Activated CD8-positive, alpha-beta memory T cell treated with anti-CD3 and anti-CD28 coated beads, Interleukin-2, amount 50 U/mL, for 24 hours (primary cell): Measurements from ENCODE around the gene CRHR1.
"Not testable (repeated sequence)": the region's sequence is repeated elsewhere in the genome, so short reads cannot be mapped to it uniquely, and the experiment has no call there.

ENCODE experiments used
- DNase-seq: peaks from one replicate; pipeline ENCODE4 v3.0.0-alpha.2; 2020; ENCODE audit errors: extremely low read depth

The CRHR1 gene

DNA sequence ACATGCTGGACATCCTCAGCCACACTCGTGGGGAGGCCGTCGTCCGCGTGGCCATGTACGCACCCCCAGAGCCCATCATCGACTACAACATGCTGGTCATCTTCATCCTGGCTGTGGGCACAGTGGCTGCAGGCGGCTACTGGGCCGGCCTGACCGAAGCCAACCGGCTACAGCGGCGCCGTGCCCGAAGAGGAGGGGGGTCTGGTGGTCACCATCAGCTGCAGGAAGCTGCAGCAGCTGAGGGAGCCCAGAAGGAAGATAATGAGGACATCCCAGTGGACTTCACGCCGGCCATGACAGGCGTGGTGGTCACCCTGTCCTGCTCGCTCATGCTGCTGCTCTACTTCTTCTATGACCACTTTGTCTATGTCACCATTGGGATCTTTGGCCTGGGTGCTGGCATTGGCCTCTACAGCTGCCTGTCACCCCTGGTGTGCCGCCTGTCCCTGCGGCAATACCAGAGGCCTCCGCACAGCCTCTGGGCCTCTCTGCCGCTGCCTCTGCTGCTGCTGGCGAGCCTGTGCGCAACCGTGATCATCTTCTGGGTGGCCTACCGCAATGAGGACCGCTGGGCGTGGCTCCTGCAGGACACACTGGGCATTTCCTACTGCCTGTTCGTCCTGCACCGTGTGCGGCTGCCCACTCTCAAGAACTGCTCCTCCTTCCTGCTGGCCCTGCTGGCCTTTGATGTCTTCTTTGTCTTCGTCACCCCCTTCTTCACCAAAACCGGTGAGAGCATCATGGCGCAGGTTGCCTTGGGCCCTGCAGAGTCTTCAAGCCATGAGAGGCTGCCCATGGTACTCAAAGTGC lies 61.5 kb downstream of the CRHR1 start:
- DNase-seq = no peak

GRCh38 chr17:45846223-45846622 lies 62.1 kb downstream of the CRHR1 start:
- DNase-seq = no peak

DNA sequence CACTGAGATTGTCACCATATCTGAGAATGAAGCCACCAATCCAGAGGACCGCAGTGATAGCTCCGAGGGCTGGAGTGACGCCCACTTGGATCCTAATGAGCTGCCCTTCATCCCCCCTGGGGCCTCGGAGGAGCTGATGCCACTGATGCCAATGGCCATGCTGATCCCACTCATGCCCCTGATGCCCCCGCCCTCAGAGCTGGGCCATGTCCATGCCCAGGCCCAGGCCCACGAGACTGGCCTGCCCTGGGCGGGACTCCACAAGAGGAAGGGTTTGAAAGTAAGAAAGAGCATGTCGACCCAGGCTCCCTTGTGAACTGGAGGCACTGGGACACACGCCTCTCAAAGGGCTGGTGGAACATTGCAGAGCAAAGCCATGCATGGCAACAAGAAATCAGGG lies 62.5 kb downstream of the CRHR1 start:
- no peak for DNase-seq

GRCh38 chr17:45847101-45847500 lies 63.0 kb downstream of the CRHR1 start:
- DNase-seq = no peak

DNA sequence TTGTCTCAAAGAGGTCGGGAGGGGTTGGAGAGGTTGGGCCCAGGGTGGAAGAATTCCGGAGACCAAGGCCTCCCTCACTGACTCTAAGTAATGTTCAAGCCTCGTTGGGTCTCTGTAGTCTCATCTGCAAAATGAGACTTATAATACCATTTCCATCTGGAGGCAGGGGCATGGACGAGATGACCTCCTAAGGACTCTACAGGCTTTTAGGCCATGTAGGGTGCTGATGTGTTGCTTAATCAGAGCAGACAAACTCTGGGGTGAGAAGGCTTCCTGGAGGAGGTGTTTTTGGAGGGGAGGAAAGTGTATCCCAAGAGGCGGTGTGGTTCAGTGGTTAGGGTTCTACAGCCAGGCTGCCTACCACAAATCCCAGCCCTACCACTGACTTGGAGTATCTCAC lies 63.6 kb downstream of the CRHR1 start:
- DNase-seq = no peak

- DNase-seq = no peak
Measured at GRCh38 chr17:45848405-45848804, 64.3 kb downstream of the CRHR1 start.

DNA sequence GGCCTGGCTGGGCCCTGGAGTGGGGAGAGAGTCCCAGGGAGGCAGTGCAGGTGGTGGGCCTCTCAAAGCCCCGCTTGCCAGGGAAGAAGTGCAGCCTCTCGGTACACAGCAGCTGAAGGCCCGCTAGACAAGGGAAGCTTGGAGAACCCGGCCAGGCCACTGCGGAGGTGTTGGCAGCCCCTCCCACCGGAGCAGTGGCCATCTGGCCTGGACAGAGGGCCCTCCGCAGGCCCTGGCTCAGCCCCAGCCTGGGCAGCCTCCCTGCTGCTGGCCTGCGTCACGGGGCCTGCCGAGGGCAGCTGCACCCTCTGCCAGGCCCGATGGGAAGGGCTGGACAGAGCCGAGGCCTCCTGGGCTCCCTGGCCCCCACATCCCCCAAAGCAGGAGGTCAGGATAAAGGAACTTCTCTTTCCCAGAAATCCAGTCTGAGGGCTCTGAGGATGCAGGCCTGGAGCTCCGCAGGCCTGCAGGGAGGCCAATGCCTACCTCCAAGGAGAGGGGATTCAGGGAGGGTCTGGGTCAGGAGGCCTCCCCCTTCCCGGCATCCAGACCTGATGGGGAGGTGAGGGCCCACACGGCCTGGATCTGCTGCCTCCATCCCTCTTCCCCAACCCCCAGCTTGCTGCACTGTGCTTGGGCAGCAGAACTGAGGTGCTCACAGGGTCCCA lies 64.9 kb downstream of the CRHR1 start:
- DNase-seq = no peak

DNA sequence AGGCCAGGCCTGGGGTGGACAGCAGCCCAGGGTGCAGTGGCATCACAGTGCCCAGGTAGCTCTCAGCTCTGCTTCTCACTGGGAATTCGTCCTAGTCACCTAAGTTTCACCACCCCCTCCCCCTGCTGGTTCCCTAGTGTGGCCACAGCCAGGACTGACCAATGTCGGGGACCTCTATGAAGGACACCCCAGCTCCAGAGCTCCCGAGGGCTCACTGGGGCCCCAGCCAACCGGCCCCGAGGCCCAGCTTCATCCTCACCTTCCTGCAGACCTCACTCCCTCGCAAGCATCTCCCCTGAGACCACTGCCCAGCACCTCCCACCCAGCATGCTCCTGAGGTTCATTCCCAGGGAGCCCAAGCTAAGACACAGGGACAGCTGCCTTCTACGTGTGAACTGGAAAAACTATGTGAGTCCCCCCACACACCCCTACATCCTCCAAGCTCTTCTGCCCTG lies 65.4 kb downstream of the CRHR1 start:
- DNase-seq = no peak

DNA sequence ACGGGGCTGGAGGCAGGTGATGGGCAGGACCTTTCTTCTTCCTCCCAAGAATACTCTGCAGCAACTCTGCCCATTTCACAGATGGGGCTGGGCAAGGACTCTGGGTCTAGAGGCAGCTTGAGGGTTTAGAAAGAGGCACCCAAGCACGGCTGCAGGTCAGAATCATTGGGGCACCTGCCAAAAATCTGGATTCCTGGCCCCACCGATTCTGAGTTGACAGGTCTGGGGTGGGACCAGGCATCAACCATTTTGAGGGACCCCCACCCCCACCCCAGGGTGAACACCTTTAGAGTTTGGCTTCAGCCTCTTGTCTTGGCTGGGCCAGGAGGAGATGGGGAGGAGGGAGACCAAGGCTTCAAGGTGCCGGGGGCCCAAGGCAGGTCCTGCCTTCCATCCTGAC lies 65.9 kb downstream of the CRHR1 start:
- no peak for DNase-seq

DNA sequence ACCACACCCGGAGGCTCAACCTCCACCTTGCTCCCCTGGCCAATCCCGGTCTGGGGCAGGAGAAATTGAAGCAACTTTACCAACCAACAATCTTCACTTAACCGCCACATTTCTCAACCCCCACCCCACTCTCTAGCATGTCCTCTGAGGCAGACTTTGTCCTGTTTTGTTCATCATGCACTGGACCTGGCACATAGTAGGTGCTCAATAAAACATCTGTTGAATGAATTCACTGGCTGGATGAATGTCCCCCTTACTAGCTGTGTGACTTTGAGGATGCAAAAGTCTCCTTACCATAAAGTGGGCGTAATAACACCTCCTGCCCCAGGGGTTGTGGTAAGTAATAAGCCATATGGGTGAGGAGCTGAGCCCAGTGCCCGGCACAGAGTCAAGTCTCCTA lies 66.3 kb downstream of the CRHR1 start:
- DNase-seq = no peak

DNA sequence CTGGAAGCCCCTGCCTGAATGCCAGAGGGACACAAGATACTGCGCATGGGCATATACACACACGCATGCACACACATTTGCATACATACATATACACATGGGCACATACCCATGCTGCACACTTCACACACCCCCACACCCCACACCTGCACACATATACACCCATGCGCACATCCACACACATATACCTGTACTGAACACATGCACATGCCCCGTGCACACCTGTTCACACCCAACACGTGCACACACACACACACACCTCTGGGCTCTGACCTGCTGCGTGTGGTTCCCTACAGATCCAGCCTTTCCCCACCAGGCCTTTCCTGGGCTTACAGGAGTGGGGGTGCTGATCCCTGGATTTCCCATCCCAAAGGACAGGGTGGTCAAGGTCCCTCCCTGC lies 66.9 kb downstream of the CRHR1 start:
- DNase-seq = no peak

DNA sequence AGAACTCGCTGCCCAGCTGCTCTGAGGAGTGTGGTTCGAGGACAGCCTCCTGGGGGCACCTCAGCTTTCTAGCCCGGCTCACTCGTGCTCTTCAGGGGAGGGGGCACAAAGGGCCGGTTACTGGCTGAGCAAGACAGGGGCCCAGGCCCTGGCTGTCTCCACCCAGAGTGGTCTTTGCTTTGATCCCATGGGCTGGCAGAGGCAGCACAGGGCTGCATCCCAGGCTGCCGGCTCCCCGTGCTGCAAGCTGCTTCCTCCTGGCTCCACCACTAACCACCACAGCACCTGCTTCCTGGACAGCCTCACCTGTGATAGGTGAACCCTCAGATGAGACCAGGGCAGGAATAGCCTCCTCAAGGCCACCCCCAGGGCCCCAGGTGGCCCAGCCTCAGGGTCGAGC lies 67.3 kb downstream of the CRHR1 start:
- DNase-seq = no peak

GRCh38 chr17:45851873-45852272 lies 67.8 kb downstream of the CRHR1 start:
- DNase-seq = no peak

DNA sequence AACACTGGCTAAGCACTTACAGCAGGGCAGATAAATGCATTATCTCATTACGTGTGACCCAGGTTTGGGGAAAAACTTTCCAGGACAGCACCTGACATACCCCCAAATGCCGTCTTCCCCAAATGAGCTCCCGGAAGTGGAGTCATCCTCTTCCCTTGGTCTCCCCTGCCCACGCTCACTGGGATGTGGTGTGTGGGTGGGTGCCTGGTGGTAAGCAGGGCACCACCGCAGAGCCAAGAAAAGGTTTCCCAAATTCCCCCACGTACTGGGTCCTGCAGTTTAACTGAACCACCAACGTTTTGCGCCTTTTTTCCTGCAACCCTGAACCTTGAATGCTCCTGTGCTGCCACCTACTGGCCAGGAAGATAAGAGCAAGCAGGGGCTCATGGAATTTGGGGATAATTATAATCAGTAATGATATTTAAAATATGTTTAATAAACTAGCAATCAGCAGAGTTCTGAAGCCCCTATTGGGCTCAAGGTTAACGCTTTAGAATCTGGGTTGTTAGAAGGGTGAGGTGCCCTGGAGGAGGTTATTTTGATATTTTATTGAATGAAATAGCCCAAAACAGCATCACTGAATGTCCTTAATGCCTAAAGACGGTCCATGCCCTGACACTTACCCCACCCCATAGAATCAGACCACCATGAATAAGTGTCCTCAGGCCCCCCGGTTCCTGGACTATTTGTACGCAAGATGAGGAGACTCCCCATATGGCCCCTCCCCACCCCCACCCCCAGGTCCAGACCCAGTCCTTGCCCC lies 68.6 kb downstream of the CRHR1 start:
- no peak for DNase-seq

GRCh38 chr17:45854209-45854608 lies 70.1 kb downstream of the CRHR1 start:
- no peak for DNase-seq

- DNase-seq = no peak
Measured at GRCh38 chr17:45855691-45856336, 71.7 kb downstream of the CRHR1 start.

GRCh38 chr17:45857977-45858708 lies 74.0 kb downstream of the CRHR1 start:
- no peak for DNase-seq

GRCh38 chr17:45861165-45861564 lies 77.0 kb downstream of the CRHR1 start:
- DNase-seq = no peak

- DNase-seq = not testable (repeated sequence)
Measured at GRCh38 chr17:45862127-45862526, 78.0 kb downstream of the CRHR1 start.

DNA sequence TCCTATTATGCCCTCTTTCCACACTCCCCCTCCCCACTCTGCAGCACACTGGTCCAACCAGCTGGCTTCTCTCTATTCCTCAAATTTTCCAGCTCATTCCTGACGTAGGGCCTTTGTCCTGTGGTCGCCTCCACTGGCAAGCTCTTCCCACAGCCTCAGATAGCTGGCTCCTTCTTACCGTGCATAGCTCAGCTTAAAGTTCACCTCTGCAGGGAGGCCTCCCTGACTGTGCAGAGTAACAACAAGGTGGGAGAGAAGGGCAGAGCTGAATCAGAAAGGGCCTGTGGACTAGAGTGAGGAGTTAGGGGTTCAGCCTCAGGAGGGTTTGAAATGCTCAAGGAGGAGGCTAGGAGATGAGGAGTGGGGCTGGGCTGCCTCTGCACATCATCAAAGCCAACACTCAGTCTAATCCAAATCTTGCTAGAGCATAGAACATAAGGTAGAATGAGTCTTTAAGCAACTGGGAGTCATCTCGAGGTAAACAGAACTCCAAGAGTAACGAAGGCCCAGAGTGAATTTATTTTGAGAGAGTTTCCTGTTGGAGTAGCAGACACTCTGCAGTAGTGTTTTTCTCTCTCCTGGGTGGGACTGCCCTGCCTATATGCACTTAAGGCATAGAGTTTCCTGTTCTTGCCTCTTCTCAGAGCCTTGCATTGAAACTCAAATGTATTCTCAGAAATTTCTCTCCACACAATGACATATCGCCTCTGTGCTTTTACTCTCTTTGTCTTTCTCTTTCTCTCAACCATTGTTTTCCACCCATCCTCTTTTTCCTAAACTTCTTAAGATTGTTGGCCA lies 79.9 kb downstream of the CRHR1 start:
- DNase-seq = no peak

- no peak for DNase-seq
Measured at GRCh38 chr17:45867171-45867570, 83.1 kb downstream of the CRHR1 start.
